Right atrium auricular region (tissue), 2 donors: Measurements from ENCODE around the gene IL20RA. TPM values are rescaled to one million over a fixed set of nuclear protein-coding genes. Genes with fewer than 3 reads are reported as not detected.

Experiments
- DNase-seq: peaks from one replicate; pipeline ENCODE4 v3.0.0-alpha.2; 2019; ENCODE audit warnings: low spot score
- H3K27ac ChIP-seq, 2 donors: fragments of 200-600 bp; sonication (generic); 1 replicate in 1 of 2; 2 replicates in 1 of 2; pipeline ENCODE4 v1.5.1; 2016 to 2019
- H3K27me3 ChIP-seq, 2 donors: fragments of 200-600 bp; sonication (generic); one replicate each; pipeline versions ENCODE4 v1.5.1 to v1.6.0; 2017 to 2019
- H3K36me3 ChIP-seq: fragments of 200-600 bp; sonication (generic); one replicate; pipeline ENCODE4 v1.5.1; 2016
- H3K4me1 ChIP-seq, 2 donors: fragments of 200-600 bp; sonication (generic); one replicate each; pipeline versions ENCODE4 v1.5.1 to v1.6.0; 2017 to 2019
- H3K4me3 ChIP-seq, 2 donors: fragments of 200-600 bp; sonication (generic); 1 replicate in 1 of 2; 2 replicates in 1 of 2; pipeline ENCODE4 v1.5.1; 2017 to 2019; ENCODE audit warnings: mild to moderate bottlenecking in 1 of 2, moderate library complexity in 1 of 2
- H3K9me3 ChIP-seq, 2 donors: fragments of 200-600 bp; sonication (generic); one replicate each; pipeline ENCODE4 v1.5.1; 2019
- total RNA-seq, 2 donors: library from RNA; depleted of rRNA; stranded (reverse); fragments of >200 nt; gene quantifications; one replicate each; pipeline ENCODE4 v1.1.0, GENCODE V29; 2016
- TF ChIP-seq, protein P1 (sequence below), 2 donors: fragments of 200-600 bp; sonication (generic); IDR thresholded peaks; one replicate each; pipeline ENCODE4 v1.5.1; 2019; ENCODE audit warnings: antibody characterized with exemption in 2 of 2

The IL20RA gene, protein sequence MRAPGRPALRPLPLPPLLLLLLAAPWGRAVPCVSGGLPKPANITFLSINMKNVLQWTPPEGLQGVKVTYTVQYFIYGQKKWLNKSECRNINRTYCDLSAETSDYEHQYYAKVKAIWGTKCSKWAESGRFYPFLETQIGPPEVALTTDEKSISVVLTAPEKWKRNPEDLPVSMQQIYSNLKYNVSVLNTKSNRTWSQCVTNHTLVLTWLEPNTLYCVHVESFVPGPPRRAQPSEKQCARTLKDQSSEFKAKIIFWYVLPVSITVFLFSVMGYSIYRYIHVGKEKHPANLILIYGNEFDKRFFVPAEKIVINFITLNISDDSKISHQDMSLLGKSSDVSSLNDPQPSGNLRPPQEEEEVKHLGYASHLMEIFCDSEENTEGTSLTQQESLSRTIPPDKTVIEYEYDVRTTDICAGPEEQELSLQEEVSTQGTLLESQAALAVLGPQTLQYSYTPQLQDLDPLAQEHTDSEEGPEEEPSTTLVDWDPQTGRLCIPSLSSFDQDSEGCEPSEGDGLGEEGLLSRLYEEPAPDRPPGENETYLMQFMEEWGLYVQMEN
- total RNA-seq = 1 to 10 TPM in 1 of 2 donors, under 1 TPM in 1; 0.12 to 5.0 TPM

DNA sequence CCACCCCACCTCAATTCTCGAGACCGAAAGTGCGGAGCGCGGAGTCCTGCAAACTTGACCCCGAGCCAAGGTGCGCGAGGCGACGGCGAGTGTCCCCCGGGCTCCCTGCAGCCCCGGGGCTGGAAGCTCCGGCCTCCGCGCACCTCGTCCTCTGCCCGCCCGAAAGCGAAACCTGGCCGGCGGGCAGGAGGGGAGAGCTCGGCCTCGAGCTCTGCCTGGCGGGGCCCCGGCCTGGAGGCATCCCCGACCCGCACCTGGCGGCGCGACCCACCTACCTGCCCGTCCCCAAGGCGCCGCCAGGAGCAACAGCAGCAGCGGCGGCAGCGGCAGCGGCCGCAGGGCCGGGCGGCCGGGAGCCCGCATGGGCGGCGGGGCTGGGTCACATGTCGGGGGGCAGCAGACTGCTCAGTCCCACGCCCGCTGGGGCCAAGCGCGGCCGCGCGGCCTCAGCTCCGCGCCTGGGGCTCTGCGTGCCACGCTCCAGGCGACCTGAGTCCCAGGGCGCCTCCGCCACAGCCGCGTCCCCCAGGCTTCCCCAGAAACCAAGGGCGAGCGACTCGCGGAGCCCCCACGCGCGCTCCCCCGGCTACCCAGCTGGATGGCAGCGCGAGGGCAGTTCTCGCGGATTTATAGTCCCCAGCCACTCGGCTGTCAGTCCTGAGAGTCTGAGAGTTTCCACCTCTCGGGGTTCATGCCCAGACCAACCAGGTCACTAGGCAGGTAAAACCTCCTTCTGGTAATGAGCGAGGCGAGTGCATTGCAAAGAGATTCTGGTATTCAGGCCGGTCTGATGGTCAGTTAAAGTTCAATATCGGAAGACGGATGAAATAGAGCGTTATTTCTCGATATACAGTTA lies at the start of gene IL20RA:
TSS of gene IL20RA (minus strand) at position 600 of the 856 bp plus-strand sequence. CDS start at position 363, 237 bp downstream.
- Histone ChIP-seq H3K4me3 (peak within 1 kb of the TSS; percentile 69 to 73), H3K4me1 (peaks cover 0 to 3% of the 10 kb centered on the region in 2 donors), H3K27ac (peak within 1 kb of the TSS in 1 of 2 donors; percentile 47), H3K9me3 (no peaks in the 10 kb centered on the region), H3K27me3 (no peaks in the 10 kb centered on the region), H3K36me3 (no peaks in the 10 kb centered on the region)
- no peak for DNase-seq
- TF ChIP-seq, protein P1, sequence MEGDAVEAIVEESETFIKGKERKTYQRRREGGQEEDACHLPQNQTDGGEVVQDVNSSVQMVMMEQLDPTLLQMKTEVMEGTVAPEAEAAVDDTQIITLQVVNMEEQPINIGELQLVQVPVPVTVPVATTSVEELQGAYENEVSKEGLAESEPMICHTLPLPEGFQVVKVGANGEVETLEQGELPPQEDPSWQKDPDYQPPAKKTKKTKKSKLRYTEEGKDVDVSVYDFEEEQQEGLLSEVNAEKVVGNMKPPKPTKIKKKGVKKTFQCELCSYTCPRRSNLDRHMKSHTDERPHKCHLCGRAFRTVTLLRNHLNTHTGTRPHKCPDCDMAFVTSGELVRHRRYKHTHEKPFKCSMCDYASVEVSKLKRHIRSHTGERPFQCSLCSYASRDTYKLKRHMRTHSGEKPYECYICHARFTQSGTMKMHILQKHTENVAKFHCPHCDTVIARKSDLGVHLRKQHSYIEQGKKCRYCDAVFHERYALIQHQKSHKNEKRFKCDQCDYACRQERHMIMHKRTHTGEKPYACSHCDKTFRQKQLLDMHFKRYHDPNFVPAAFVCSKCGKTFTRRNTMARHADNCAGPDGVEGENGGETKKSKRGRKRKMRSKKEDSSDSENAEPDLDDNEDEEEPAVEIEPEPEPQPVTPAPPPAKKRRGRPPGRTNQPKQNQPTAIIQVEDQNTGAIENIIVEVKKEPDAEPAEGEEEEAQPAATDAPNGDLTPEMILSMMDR (IDR thresholded peaks at IDR 0.05) = no peak

DNA sequence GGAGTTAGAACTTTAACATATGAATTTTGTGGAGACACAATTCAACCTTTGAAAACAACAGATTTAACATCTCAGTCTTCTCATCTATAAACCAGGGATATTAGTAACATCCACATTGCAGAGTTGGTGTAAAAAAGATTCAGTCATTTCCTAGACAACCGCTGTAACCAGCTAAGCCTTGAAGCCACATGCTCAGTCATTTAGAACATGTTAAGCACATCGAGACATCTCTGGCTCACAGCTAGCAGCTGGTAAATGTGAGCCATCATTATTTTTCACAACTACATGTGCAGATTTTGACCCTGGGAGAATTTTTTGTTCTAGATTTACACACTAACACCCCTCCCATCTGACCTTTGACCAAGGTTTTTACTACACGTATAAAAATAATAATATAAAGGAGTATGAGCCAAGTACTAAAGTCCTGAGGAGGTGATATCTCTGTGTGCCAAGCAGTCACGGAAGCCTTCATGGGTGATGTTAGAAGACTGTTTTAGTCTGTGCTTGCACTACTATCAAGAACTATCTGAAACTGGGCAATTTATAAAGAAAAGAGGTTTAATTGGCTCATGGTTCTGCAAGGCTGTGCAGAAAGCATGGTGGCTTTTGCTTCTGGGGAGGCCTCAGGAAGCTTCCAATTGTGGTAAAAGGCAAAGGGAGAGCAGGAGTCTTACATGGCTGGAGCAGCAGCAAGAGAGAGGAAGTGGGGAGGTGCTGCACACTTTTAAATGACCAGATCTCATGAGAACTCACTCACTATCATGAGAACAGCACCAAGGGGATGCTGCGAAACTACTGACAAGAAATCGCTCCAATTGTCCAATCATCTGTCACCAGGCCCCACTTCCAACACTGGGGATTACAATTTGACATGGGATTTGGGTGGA lies 48.7 kb upstream of the IL20RA start:
- no peaks in the 10 kb centered on the region for H3K4me1 ChIP-seq
- no peaks in the 10 kb centered on the region for H3K9me3 ChIP-seq
- DNase-seq = no peak
- TF ChIP-seq, protein P1 (IDR thresholded peaks at IDR 0.05) = no peak
- no peak overlapping the region for H3K4me3 ChIP-seq
- no peaks in the 10 kb centered on the region for H3K36me3 ChIP-seq
- no peaks in the 10 kb centered on the region for H3K27me3 ChIP-seq
- H3K27ac ChIP-seq = no peak overlapping the region

DNA sequence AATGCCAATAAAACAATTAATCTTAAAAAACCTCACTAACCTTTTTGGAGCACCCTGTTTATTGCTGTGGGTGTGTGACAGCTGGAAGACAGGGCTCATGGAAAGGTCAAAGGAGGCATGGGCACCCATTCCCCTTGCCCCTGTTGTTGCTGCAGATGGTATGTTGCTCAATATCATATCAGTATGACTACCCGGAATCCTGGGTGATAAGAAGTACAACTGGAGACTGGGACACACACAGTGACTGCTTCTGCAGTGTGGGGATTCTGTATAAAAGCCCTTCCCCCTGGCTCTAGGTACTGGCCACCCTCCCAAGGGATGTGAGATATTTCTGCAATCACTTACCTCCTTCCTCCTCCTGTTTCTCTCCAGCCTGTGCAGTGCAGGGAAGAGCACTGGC lies 47.3 kb upstream of the IL20RA start:
- no peak overlapping the region for H3K27ac ChIP-seq
- no peak overlapping the region for H3K4me3 ChIP-seq
- DNase-seq = no peak
- TF ChIP-seq, protein P1 (IDR thresholded peaks at IDR 0.05) = no peak
- no peaks in the 10 kb centered on the region for H3K36me3 ChIP-seq
- H3K27me3 ChIP-seq = no peaks in the 10 kb centered on the region
- H3K4me1 ChIP-seq = no peaks in the 10 kb centered on the region
- H3K9me3 ChIP-seq = no peaks in the 10 kb centered on the region

DNA sequence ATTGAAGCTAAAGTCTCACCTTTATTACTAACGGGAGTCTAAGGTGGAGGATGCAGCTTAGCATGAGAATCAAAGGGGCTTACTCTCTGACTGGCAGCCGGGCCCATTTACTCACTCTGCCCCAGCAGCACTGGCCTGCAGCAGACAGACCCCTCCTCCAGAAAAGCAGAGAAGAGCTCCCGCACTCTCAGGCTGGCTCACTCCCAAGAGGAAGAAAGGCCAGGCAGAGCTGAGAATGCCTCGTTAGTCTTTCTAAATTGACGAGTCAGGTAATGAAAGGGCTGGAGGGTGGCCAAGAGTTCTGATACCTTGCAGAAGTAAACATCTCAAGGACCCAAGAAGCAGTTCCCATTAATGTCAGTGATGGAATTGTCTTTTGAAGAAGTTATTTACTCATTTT lies 44.5 kb upstream of the IL20RA start:
- no peak for DNase-seq
- TF ChIP-seq, protein P1 (IDR thresholded peaks at IDR 0.05) = no peak

DNA sequence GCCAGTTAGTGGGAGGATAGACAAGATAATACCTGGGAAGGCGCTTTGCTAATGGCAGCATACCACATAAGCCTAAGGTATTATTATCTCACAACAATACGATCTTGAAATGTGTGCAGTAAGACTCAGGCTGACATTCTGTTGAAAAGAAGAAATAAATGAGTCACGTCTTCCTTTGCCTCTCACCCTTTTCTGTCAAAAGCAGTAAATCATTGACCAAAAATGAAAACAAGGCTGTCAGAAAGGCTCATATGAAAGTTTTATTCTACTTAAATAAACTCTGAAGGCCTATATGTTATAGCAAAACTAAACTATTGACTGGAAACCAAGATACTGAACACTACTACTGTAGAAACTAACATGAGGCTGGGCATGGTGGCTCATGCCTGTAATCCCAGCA lies 43.1 kb upstream of the IL20RA start:
- Histone ChIP-seq H3K27me3 (no peaks in the 10 kb centered on the region), H3K4me1 (no peaks in the 10 kb centered on the region), H3K9me3 (no peaks in the 10 kb centered on the region), H3K27ac (no peak overlapping the region), H3K4me3 (no peak overlapping the region), H3K36me3 (no peaks in the 10 kb centered on the region)
- DNase-seq = no peak
- TF ChIP-seq, protein P1 (IDR thresholded peaks at IDR 0.05) = no peak

More for the DNA sequence above, 44.5 kb upstream of the IL20RA start:
- no peak overlapping the region for H3K4me3 ChIP-seq
- no peaks in the 10 kb centered on the region for H3K9me3 ChIP-seq
- no peaks in the 10 kb centered on the region for H3K36me3 ChIP-seq
- H3K27ac ChIP-seq = no peak overlapping the region
- H3K4me1 ChIP-seq = no peaks in the 10 kb centered on the region
- no peaks in the 10 kb centered on the region for H3K27me3 ChIP-seq
